Stimulated activated CD8-positive, alpha-beta memory T cell treated with anti-CD3 and anti-CD28 coated beads, Interleukin-15, amount 100 ng/mL, for 48 hours (primary cell): ENCODE data around the gene VAV3.

Experiments used
- DNase-seq, 2 donors: peaks; one replicate each; pipeline ENCODE4 v3.0.0-alpha.2; 2020; ENCODE audit warnings: low read depth in 2 of 2

The VAV3 gene

DNA sequence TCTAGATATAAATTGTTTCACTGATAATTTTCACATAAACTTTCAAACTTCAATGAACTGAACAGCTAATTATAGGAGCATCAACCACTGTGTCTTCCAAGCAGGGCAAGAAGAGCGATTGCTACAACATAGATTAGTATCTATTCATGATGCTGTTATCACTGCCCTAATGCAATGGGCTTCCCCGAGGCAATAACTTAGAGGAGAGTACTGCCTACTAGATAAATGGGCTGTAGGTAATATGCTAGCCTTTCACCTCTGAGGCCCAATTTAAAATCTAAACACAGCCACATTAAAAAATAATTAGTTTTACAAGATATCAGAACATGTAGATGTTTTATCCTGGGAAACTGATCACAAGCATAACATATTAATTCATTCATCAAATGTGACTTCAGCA is 318.0 kb downstream of the VAV3 start:
- no peak for DNase-seq

DNA sequence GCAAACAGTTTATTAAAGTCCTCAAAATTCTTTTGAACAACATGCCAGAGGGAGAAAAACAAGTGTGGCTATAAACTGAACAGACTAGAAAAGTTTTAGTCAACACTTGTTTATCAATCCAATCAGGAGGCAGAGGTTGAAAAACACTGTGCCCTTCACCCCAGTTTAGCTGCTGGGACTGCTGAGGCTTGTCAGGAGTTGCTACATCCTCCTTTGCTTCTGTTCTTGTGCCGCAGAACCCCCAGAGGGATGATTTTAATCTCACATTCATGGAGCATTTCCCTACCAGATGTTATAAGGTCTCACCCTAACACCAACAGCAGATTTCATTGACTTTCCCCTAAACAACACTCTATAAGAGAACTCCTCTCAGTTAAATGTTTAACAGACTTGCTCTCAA is 321.2 kb downstream of the VAV3 start:
- no peak for DNase-seq

DNA sequence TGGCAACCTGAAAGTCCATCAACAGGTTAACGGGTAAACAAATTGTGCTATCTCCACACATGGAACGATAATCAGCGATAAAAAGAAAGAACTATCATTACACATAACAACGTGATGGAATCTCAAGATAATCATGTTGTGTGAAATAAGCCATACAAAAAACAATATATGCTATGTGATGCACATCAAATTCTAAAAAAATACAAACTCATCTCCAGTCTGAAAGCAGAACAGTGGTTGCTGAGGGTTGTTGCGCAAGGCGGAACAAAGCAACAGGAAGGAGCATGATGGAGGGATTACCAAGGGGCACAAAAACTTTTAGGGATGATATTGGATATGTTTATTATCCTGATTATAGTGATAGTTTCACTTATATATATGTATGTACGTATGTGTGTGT is 324.8 kb downstream of the VAV3 start:
- no peak for DNase-seq

DNA sequence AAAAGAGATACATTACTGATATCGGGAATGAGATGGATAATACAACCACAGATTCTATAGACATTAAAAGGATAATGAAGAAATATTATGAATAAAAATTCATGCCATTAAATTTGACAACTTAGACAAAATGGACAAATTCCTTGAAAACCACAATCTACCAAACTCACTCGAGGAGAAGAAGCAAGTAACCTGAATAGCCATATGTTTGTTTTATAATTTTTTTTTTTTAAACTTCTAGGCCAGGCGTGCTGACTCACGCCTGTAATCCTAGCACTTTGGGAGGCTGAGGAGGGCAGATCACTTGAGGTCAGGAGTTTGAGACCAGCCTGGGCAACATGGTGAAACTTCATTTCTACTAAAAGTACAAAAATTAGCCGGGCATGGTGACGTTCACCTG is 327.9 kb downstream of the VAV3 start:
- no peak for DNase-seq

DNA sequence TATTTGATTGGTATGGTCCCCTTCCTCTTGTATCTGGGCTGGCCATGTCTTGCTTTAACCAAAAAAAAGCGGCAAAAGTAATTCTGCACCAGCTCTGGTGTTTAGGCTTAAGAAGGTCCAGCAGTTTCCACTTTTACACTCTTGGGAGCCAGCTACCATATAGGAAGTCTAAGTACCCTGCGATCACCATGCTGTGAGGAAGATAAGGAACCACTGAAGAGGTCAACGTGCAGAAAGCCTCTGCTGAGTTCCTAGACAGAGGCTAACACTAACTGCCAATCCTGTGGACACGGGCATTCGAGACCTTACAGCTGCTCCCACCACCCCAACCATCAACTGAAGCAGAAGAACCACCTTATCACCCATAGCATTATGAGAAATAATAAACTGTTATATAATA is 331.4 kb downstream of the VAV3 start:
- DNase-seq = no peak

DNA sequence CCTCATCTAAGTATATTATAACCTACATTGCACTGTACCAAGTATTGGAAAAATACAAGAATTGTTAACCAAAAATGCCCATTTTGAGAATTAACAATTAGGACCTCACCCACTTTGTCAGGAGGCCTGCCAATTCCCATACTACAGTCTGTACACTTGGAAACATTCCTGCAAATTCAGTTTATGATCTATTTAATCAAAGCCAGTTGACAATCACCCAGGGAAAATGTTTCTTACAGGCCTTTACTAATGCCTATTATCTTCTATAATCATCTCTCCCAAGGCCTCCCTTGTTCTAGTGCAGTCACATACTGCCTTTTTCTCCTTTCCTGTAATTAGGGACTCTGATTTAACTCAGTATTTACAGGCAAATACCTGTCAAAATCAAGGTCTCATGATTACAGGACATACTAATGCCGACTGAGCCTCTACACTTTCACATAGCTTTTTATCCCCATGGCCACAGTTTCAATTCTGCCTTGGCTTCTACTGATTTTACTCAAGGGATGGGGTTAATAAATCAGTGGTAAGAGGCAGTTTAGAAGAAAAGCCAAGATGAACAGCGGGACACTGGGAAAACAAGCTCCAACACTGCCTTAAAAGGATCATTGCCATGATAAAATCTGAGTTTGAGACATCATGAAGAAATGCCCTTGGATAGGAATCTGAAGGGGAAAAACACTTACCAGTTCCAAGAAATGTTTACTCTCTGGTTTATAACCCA is 338.7 kb downstream of the VAV3 start:
- DNase-seq = no peak

DNA sequence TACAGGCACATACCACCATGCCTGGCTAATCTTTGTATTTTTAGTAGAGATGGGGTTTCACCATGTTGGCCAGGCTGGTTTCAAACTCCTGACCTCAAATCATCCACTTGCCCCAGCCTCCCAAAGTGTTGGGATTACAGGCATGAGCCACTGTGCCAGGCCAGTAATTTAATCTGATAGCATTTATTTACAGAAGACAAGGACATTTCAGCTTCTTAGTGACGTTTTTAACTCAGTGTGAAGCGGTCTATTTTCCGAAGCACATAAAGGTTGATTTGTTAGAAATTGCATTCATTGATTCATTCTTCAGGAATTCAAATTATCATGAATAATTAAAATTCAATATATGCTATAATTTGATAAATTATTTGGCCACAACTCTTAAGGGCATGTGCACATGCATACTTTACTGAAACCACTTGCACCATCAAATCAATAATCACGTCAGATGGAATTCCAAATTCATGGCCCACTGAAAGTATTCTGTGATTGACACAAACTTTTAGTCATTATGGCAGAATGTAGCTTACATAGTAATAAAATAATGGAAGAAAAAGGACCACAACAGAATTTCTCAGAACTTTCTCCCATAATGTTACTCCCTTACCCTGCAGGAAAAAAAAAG is 339.5 kb downstream of the VAV3 start:
- no peak for DNase-seq

DNA sequence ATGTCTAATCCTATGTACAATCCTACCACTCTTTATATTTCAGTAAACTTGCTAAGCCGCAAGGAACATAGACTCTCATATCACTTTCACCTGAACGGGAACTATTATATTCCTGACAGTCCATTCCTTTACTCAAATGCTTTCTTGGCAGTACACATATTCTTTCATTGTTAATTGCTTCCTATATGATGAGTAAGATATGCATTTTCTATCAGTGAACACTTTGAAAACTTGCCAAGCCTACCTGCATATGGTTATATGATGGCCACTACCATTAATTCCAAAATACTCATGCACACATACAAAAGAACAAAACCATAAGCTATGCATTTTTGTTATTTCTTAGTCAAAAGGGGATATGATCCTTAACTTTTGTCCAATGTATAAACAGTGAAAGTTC is 341.5 kb downstream of the VAV3 start:
- DNase-seq = no peak

DNA sequence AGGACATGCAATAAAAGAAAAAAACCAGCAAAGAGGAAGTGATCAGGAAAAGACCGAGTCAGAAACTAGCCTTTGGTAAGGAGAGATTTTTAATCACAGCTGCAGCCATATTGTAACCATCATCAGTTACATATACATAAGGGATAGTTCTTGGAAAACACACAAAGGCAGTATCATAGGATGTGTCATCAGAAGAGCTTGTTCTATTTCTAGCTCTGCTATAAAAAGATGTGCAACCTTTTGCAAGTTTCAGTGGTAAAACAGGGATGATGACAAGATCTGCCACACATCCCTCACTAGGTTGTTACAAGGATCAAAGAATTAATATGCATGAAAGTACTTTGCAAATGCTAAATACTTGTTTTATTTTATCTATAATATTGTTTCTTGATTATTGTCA is 342.0 kb downstream of the VAV3 start:
- DNase-seq = no peak

DNA sequence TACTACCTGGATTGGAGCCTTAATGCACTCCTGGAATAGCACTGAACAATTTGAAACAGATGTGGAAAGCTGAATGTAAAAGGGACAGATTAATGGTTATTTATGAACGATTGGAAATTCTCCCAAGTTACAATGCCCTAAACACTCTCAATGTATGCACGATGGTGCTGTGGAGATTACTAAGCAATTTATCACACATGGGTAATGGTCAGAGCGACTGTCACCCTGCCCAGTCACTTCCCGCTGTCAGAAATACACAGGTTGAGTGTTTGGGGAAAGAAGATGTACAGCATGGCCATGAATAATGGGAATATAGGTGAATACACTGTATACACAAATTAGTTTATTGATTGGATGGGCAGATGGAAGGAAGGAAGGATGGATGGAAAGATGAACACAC is 342.4 kb downstream of the VAV3 start:
- DNase-seq = no peak

DNA sequence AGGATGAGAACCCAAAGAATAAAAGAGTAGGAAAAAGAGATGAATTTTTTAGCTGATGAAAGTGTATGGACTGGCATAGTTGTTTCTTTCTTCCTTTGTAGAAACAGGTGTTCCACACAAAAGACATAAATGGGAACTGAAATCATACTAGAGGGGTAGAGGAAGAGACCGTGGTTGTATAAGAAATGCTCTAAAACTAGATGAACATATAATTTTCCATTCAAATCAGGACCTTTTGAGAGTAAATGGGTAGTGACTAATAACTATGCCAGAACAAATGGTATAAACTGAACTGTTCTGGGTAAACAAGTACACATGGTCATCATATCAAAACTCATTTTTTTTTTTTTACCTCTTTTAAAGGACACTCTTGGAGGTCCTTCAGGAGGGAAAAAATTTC is 344.2 kb downstream of the VAV3 start:
- DNase-seq = no peak

DNA sequence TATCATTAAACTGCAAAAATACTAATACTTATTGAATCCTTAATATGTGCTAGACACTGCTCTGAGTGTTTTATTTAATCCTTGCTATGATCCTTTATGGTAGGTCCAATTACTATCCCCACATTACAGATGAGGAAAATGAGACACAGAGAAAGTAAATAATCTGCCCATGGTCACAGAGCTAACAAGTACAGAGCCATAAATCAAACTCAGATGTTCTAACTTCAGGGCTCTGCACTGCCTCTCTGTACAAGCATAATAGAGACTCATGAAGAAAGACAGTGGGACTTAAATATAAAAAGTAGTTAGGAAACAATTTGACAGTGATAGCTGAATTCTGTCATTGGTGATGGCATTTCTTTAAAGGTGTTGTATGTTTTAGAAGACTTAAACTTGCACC is 346.4 kb downstream of the VAV3 start:
- no peak for DNase-seq

DNA sequence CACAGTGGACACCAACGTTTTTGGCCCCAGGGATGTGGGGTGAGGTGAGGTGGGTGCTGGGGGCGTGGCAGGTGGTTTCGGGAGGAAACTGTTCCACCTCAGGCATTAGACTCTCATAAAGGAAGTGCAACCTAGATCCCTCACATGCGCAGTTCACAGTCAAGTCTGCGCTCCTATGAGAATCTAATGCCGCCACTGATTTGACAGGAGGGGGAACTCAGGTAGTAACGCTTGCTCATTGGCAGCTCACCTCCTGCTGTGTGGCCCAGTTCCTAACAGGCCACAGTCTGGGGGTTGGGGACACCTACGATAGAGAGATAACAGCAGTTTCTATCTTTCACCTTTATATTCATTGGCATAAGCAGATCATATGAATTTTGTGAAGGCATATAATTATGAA is 347.1 kb downstream of the VAV3 start:
- no peak for DNase-seq

DNA sequence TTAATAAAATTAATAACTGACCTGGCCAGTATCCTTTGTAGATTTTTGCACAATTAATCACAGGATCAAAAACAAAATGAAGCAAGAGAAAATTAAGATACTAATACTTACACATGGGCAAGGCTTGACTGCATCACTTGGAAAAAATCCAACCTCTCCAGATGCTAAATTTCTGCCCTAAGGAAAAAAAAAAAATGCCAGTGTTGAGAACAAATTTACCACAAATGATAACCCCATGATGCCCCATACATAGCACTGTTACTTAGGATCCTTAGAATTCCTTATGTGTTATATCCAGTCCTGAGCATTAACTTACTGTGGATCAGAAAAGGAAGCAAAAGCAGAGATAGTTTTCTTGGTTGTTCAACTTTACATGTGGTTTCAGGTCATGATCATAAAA is 347.5 kb downstream of the VAV3 start:
- no peak for DNase-seq

DNA sequence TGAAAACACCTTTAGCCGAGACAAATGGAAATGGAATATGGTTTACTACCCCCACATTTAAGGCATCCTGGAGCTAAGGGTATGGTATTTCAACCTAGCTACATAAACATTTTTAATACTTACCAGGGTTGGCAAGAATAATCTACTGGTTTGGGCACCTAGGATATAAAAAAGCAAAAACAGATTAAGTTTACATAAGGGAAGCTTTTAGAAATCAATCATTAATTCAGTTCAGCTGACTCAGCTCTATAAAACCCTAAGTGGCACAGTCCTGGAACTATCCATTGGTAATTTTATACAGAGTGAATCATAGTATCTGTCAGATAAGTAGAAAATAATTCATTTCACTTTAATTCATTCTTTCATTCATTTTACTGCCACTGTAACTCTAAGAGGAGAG is 355.2 kb downstream of the VAV3 start:
- DNase-seq = no peak

DNA sequence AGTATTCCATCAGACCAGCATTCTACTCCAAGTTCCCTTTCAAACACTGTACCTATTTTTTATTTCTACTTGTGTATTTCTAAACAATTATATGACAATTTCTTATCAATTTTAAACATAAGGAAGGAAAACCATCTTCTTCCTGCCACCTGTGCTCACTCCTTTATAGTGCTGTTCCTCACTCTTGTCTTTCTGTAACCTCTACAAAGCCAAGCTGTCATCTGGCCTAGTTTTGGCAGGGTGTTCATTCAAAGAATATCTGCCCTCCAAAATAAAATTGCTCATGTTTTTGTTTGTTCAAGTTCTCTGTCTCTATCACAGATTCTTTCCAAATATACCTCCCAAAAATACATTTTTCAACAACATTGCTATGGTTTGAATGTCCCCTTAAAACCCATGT is 360.2 kb downstream of the VAV3 start:
- no peak for DNase-seq

DNA sequence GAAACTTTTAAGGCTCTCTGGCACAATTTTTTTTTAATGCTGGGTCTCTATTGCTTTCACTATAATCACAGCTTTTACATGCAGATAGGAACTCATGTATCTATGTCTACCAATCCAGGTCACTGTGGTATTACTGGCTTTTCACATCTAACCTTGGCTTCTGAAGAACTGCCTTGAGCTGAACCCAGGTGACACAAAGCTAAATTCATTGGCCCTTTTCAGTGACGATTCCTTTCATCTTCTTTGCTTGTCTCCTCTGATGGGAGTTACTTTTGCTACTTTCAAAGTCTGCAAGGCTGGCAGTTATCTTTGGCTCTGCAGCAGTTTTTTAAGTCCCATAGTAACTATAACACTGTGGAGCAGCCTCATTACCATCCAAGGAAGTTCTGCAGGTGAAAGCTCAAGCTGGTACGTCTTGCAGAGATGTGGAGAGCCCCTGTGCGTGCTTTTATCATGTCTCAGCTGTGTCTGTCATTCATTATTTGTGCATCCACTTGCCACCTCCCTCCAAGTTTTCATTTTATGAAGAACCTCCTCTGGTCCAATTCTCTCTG is 364.3 kb downstream of the VAV3 start:
- no peak for DNase-seq

DNA sequence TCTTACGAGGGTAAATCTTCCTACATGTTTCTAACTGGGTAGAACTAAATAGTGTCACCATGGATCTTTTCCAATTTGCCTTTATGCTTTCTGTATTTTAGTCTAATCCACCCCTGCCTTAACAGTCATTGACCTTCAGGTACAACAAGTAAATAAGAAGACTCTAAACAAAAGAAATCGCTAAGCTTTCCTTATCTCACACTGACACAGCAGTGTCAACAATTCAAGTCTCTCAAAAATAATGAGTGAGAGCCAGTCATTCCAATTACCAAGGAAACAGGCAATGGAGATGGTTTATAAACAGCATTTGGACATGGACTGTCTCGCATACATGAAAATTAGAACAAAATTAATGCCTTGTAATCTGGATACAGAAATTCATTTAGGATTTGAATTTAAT is 365.8 kb downstream of the VAV3 start:
- no peak for DNase-seq

DNA sequence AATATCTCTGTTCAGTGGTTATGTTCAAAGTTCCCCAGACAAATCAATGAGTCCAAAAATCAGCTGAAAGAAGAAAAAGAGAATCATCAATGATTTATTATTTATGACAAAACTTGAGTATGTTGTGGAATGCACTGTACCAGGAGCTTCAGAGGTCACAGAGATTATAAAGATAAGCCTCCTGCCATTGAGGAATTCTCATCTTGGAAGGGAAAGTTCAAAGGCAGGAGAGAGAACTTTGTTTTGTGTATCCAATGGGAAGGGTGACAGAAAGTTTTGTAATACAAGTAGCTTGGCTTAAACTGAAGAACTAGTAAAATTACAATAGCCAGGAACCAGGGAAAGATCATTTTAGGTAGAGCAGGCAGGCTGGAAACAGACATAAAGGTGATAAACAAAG is 367.7 kb downstream of the VAV3 start:
- no peak for DNase-seq

DNA sequence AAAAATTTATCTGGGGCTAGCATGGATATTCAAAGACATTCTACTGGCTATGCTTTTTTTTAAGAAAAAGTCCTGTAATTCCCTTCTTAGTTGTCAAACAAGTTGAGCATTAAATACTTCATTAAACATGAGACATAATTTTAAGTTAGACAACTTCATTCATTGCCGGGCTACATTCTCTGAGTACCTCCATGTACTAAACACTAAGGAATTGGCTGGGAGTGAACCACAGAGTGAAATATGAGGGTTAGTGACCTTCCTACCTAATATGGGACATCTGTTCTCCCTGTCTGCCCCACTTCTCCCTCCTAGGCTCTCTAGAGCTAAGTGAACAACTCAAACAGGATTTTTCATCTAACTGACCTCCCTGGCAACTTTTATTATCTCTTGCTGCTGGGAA is 370.4 kb downstream of the VAV3 start:
- DNase-seq = no peak

DNA sequence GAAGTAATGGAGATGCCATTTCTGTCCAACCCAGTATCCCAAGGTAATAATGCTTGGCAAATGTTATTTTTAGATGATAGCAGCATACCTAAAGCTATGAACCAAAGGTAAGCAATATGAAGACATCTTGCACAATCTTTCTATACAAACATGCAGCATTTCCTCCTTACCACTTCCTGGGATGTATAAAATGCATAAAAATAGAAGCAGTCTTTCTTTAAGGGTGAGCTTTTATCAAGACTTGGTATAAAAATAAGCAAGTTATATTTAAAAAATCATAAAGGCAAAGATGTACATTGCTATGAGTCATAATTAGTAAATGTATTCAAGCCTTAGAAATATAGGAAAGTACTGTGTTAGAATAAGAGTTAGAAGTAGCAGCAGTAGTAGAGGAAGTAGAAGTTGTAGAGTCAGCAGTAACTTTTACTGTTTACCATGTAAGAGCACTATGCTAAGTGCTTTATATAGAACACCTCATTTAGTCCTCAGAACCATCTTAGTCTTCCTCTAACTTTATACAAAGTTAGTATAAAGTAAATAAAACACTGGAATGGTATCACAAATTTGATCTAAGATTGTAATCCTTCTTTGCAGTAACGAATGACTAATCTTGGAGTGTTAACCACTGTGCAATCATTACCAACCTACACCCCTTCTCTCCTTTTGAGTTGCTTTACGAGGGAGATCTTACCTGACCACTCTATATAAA is 371.3 kb downstream of the VAV3 start:
- DNase-seq = no peak

DNA sequence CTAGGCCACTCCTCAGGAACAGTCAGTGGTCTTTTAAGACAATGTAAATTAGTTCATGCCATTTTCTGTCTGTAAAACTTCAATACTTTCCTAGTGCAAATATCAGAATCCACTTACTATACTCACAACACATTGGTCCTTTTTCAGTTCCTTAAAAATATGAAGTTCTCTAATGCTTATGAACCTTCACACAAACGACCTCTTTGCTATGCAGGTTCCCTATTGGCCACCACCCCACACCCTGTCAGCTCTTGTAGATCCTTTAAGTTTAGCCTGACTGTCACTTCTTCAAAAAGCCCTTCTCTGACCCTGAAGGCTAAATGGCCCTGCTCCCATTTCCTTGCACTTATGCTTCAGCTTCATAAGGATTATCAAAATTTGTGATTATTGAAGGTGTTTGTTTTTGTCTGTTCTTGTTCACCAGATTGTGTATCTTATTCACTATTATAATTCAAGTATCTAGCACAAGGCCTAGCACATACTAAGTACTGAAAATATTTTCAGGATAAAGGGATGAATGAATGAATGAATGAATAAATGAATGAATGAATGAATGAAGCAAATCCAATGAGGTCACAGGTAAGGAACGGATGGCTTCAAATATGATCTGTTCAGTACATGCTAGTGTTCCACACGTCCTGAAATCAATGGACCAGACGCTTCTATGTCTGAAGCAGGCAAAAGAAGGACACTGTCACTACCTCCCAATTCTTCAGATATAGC is 373.9 kb downstream of the VAV3 start:
- DNase-seq = no peak
